NCI-H2196 (cell line): Measurements from ENCODE around the gene OST4.

Experiments used
- DNase-seq: peaks from one replicate; lab custom pipeline; 2025; ENCODE audit not compliant: unreplicated experiment; lab: John Stamatoyannopoulos, UW

Gene OST4

GRCh38 chr2:27027211-27027651 is 44.2 kb downstream of the OST4 start:
- DNase-seq, result no peak

GRCh38 chr2:27025861-27026851 is 45.3 kb downstream of the OST4 start:
- DNase-seq, result no peak

- DNase-seq, result no peak
Observed at GRCh38 chr2:27025281-27025800, 46.1 kb downstream of the OST4 start.

DNA sequence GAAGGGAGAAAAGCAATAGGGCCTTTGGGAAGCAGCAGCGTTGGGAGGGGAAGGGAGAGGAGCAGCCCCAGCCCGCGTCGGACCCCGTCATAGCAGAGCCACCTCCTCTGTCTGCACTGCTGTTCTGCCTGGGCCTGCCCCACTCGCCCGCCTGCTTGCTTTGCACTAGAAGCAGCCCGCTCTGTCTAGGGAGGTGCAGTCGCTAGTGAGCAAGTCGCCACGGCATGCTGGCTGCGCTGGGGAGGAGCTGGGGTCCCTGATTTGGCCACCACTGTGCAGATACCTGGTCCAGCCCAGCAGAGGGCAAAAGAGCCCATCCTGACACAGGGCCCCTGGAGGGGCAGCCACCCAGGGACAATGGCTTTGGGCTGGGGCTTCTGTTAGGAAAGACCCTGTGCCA is 46.6 kb downstream of the OST4 start:
- DNase-seq, result no peak

DNA sequence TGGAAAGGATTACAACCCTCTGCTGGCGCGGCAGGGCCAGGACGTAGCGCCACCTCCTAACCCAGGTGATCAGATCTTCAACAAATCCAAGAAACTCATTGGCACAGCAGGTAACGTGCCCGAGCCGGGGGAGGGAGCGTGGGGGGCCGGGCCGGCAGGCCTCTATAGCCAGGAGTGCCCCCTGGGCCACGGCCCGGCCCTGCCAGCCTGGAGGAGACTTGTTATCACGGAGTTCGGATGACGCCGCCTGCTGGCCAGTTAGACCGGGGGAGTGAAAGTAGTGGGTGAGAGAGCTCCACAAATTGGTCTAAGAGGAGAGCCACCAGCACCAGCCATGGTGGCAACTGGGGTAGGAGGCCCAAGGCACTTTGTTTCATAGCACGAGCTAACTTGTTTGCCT is 47.3 kb downstream of the OST4 start:
- DNase-seq, result no peak

GRCh38 chr2:27023740-27024139 is 47.7 kb downstream of the OST4 start:
- DNase-seq, result no peak

- no peak for DNase-seq
Observed at GRCh38 chr2:27021253-27022049, 50.0 kb downstream of the OST4 start.
